ENCODE data around the gene PLCG1.

PLCG1 gene

DNA sequence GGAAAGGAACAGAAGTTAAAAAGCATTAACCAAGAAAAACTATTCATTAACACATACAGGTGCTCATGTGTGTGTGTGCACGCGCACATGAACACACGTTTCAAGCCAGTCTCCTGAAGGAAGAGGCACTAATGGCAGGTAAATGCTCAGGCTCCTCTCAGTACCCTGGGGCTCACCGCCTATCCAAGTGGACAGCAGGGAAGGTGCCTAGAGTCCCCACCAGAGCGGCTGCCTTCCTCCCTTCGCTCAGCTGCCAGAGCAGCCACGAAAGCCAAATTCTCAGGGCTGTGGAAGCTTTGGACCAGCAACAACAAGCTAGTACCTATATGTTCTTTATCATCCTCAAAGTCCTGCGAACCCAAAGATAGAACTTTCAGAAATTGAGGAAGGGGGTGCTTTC is 42.6 kb downstream of the PLCG1 start:
- DNase-seq (ENCODE audit: low read depth), result no peak

DNA sequence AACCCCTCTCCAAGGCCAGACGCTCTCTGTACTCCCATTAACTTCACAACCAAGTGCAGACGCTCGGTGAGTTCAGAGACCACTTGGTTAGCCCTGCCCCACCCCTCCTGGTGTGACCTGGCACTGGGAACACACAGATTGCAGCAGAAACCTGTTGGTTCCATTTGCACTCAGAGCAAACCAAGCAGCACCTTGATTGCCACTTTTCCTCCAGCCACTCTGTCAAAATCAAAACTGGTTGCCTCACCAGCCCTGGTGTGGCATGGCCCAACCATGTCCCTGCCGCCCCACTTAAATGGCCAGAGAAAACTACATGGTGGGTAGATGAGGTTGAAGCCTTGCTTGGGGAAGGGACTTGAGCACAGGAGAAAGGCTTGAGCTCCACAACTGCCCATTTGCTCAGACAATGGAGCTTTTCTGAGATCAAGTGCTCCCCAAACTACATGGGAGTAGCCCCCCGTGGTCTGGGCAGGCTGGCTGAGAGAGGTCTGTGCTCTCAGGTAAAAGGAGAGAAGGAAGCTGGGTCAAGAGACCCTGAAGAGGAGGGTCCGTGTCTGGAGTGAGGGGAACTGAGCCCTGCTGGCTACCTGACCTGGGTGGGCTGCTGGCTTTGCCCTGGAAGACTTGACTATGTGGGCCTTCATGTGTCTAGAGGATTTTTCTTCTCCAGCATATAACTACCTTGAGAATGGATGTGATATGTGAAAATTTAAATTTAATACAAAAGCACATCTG is 43.4 kb downstream of the PLCG1 start:
- no peak for DNase-seq (ENCODE audit: low read depth)

DNA sequence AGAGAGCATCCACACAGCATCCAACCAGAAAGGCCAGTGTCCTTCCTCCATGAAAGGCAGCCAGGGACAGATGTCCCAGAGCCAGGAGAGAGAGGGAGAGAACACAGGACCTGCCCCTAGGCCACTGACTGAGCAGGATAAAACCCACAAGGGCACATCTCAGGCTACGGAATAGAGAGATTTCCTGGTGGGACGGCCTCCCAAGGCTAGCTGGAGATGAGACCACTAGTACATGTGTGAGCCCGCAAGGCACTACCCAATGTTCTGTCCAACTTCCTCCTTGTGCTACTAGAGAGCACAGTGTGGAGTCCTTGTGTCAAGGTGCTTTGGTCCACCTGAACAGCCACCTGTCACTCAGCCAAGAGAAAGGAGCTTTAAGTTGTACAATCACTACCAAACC is 44.2 kb downstream of the PLCG1 start:
- no peak for DNase-seq (ENCODE audit: low read depth)

DNA sequence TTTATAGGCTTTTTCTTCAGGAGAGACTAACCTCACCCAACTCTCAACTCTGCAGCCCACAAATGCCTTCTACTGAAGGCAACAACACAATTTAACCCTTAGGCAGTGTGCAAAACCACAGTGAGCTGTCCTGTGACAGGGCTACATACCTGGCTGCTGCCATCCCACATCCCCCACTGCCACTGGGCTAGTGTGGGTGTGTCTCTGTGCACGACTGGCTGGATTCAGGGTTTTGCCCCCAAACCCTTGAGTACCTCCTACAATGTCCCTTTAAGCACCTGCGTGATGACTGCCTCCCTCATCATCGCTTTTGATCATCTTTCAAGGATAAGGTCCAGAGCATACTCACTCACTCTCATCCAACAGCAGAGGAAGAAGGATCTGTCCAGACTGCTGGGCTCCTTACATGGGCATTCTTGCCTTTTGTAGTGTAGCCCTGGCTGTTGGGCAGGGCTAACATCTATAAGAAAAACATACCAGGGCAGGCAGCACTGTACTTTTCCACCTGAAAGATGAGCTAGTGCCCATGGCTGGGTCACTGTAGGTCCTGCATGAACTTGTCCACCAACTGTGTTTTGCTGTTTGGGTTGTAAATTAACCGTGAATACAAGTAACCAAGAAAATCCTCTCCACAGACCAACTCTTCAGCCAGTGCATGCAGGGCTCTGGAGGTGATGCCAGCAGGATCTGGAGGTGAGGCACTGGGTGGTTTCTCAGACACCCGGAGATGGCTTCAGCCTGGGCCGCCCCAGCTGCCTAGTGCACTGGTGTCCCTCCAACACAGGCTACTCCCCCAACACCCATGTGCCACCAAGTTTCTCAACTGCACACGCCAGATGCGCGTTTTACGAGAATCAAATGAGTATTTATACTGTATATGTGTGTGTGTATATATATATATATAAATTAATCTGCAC is 45.2 kb downstream of the PLCG1 start:
- no peak for DNase-seq (ENCODE audit: low read depth)

DNA sequence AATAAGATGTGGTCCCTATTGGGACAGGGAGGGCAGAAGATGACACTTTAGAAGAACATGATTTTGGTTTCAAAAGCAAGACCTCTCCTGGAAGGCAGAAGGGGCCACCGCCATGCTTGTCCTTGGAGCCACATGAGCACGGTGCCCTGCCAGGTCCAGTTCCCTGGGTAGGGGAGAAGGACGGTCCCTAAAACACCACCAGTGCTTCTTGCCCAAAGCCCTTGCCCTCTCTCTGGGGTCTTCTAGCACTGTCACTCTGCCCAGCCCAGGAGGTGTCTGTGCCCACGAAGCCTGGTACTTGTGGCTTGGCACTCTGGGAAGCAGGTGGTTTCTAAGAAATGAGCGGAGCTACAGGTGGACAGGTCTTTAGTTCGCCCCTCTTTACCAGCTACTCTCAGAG is 46.0 kb downstream of the PLCG1 start:
- no peak for DNase-seq (ENCODE audit: low read depth)

DNA sequence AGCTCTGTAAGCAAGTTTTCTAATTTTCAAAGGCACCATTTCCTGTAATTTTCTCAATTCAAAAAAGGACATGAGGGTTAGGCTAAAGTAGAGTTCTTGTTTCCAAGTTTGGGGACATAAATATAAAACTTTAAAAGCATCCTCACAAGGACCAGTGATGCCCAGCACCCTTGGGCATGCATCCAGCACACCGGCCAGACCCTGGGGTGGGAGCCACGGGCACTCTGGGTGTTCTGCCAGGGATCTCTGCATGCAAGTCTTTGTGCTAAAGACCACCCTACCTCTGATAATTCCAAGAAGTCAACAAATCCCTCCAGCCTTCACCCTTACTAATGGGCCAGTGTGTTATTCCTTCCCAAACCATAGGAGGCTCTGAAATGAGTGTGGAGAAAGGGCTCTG is 46.5 kb downstream of the PLCG1 start:
- DNase-seq (ENCODE audit: low read depth), result no peak

DNA sequence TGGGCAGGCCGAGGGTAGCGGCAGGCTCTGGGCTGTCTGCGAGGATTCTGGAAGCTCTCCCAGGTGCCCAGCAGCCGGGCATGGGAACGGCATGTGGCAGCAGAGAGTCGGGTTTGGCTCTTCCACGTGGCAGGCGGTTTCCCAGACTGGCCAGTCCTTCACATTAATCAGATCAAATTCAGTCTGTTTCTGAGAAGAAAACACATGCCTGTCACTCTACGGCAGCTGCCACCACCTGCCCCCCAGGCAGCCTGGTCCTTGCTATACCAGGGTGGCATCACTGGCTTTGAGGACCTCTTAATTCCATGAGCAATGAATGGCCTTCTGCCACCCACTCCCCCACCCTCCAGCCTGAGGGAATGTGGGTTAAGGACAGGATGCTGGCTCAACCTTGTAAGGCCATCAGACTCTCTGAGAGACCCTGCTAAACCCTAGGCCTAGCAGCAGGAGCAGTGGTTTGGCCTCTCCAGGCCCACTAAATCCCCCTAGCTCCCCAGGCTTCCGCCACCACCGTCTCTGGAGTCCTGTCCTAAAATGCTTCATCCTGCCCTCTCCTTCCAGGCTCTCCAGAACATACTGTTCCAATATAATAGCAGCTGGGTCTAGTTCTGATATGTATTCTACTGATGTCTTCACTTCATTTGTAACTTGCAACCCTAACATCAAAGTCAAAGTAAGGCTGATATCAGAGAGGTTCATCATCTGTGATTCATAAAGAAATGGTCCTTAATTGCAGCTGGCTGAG is 47.8 kb downstream of the PLCG1 start:
- no peak for DNase-seq (ENCODE audit: low read depth)

DNA sequence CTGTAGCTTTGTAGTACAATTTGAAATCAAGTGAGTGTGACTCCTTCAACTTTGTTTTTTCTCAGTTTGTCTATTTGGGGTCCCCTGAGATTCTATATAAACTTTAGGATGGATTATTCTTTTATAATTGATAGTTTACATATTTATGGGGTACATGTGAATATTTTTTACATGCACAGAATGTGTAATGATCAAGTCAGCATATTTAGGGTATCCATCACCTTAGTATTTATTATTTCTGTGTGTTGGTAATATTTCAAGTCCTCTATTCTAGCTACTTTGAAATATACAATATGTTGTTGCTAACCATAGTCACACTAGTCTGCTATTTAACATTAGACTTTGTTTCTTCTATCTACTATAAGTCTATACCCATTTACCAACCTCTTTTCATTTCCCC is 50.3 kb downstream of the PLCG1 start:
- no peak for DNase-seq (ENCODE audit: low read depth)

DNA sequence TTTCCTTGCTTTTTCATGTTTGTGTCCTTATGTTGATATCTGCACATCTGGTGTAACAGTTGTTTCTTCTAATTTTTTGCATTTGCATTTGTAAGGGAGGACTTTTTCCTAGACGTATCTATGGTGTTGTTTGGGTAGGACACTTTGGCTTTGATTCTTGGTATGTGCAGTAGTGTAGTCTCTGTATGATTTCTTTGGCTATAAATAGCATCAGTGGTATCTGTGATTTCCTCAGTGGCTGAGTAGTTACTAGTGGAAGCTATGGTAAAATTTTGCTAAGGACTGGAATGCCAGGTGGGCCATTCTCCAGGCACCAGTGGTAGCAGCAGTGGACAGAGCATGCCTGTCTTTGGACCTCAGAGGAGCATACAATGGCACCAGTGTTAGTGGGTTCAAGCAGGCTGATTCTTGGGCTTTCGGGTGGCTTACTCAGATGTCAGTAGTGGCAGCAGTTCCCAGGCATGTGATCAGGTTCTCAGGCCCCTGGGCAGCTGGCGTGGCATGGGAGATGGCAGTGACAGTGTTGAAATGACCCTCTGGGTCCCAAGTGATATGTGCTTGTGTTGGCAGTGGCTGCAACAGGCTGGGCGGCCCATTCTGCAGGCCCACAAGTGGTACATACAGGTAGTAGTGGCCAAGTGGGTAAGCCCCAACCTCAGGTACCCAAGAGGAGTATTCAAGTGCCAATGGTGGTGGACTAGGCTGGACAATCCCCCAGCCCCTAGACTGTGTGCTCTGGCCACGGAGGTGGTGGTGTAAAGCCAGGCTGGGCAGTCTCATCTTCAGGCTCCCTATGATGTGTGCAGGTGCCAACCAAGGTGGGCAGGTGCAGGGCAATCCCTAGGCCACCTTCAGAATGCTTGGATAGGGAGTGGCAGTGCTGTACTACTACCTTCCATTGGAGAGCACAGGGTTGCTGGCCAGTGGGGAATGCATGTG is 54.5 kb downstream of the PLCG1 start:
- no peak for DNase-seq (ENCODE audit: low read depth)

DNA sequence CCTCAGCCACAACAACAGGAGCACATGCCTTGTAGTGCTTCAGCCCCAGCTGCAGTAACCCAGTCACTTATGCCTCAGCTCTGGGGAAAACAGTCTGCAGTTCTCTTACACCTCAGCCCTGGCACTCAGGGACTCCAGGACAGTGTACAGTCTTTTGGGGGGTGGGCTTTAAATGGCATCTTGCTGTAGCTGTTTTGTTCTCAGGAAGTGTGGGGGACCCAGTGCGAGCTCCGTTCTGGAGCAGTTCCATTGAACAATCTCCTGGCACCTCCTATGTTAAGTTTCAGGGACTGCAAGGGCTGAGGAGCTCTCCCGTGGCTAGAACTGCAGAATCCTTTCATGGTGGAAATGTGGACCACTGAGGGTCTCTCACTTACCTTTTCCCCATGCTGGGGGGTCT is 55.2 kb downstream of the PLCG1 start:
- DNase-seq (ENCODE audit: low read depth), result no peak

DNA sequence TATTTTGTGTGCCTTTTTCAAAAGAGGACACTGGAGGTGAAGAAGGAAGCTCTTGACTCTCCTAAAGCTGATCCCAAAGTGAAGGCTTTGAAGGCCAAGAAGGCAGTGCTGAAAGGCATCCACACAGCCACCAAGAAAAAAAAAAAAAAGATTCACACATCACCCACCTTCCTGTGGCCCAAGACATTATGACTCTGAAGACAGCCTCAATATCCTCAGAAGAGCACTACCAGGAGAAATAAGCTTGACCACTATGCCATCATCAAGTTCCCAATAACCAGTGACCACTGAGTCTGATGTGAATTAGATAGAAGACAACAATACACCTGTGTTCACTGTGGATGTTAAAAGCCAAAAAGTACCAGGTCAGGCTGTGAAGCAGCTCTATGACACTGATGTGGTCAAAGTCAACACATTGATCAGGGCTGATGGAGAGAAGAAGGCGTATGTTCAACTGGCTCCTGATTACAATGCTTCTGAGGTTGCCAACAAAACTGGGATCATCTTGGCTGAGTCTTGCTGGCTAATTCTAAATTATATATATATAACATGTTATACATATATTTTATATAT is 59.4 kb downstream of the PLCG1 start:
- no peak for DNase-seq (ENCODE audit: low read depth)

DNA sequence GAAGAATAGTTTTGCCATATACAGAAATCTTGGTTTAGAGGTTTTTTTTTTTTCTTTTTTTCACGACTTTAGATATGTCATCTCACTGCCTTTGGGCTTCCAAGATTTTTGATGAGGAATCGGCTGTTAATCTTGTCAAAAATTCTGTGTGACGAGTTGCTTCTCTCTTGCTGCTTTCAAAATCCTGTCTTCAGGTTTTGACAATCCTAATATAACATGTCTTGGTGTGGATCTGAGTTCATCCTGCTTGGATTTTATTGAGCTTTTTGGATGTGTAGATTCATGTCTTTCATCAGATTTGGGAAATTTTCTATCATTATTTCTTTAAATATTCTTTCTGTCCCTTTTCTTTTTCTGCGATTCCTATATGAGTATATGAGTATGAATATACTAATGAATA is 61.1 kb downstream of the PLCG1 start:
- DNase-seq (ENCODE audit: low read depth), result no peak

DNA sequence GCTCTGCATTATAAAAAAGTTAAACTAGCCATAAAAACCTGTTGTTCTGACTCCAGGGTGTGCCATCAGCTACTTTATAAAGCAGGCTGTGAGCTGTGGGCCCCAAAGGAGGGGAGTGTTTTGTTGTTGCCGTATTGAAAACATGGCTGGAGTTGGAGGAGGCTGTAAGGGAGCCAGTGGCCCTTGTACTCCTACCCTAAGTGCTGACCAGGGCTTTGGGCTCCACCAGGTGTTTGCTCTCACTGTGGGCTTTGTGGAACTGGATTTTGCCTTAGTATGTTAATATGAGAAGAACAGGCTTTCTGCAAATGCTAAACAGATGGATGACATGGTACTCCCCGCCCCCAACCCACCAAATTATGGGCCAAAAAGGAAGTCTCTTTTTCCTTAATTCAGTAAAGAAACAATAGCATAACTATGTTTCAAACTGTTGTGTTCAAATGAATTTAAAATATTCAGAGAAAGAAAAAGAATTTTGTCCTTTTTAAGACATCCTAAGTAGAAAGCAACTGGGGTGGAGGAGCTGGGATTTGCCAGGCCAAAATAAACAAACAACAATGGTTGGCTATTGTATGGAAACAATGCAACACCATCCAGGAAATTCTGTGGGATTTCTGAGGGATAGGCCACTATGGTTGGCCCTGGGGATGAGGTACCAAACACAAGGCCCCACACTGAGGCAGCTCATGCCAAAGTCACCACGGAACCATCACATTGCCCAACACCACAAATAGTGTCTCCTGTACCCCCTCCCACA is 63.3 kb downstream of the PLCG1 start:
- DNase-seq (ENCODE audit: low read depth), result no peak

DNA sequence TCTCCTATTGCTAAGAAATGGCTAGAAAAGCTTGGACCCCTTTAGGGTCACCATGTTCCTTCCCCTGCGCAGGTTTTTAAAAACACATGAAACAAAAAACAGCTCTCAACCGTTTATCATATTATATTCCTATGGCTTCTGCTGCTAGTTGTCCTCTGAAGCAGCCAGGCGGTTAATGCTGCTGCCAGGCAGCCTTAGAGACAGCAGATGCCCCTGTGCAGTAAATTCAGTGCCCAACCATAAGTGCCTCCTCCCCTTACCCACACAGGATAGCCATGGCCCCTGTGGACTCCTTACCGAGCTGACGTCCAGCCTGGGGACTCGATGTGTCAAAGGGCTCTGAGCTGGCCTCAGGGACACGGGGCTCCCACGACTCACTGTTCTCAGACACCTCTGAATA is 64.4 kb downstream of the PLCG1 start:
- no peak for DNase-seq (ENCODE audit: low read depth)

DNA sequence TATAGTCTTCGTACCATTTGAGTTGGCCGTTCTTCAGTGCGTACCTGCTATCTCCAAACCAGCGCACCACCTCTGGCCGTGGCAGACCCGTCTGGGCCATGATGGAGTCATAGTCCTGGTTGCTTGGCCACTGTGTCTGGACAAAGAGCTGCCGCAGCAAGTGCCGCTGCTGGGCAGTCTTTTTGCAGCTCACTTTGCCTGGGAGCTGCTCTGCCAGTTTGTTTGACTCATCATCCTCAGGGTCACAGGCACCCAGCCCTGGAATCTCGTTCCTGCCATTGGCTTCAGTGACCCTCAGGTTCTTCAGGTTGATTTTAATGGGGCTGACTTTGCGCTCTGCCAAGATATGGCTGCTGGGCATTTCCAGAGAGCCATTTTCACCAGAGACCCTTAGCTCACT is 65.1 kb downstream of the PLCG1 start:
- DNase-seq (ENCODE audit: low read depth), result no peak

DNA sequence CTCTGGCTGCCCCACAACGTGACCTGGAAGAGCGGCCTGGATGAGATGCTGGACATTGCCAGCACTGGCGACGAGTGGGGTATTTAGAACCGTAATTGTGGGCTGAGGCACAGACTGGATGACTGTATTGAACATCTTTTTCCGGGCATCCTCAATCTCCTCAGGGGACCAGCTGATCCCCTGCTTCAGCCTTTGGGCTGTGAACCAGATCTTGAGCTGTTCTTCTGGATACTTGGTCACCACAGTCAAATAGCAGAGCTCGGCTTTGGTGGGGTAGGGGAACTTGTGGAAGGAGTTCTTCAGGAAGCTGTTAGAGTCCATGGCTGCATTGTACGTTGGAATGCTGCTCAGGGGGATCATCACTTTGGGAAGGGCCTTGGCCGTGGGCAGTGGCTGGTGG is 66.3 kb downstream of the PLCG1 start:
- DNase-seq (ENCODE audit: low read depth), result no peak

DNA sequence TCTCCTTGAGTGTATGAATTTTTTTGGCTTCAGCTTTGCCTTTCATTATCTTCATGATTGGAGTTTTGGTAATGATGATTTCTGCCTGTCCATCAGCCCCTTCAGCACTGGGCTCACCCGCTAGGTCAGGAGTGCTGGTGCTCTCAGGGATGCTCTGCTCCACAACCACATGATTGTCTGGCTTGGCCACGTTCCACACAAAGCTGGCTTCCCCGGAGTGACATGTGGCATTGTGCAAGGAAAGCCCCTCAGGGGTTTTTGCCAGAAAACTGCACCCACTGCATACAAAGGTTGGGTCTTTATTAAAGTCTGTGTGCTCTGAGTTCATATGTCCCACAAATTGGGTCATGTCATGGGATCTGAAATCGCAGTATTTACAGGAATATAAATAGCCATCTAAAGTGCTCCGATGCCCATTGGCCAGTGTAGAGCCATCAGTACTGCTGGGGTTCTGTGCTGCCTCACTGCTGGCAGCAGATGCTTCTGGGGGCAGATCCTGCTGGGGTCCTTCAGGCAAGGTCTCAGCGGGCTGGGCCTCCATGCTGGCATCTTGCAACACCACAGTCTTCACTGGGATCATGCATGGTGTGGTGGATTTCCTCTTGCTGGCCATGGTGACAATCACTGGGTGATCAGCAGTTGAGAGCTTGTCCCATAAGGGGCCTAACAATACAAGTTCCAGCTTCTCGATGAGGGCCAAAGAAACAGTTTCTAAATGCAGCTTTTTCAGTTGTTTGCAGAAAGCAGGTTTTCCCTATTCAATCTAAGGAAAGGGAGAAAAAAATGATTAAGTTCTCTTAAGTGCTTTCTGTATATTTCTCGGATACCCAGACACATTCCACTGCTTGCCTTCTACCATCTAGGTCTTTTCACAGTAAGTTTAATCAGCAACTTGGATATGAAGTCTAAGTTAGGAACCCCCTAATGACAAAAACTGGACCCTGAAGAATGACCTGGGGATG is 67.2 kb downstream of the PLCG1 start:
- no peak for DNase-seq (ENCODE audit: low read depth)

DNA sequence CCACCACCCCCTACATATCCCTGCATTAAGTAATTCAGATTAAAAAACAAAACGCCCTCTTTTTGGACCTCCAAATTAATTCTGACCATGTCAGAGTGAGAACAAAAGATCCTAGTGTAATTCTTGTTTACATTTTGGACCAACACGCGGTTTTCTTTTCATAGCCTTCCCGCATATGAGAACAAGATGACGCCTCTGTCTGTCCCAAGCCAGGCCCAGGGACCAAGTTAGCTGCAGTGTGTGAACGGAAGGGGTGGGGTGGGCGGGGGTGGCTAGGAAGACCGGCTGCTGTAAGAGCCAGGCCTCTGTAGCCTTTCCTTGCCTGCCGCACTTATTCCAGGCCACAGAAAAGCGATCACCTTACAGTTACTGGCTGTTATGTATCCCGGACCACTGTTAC is 68.0 kb downstream of the PLCG1 start:
- DNase-seq (ENCODE audit: low read depth), result no peak

DNA sequence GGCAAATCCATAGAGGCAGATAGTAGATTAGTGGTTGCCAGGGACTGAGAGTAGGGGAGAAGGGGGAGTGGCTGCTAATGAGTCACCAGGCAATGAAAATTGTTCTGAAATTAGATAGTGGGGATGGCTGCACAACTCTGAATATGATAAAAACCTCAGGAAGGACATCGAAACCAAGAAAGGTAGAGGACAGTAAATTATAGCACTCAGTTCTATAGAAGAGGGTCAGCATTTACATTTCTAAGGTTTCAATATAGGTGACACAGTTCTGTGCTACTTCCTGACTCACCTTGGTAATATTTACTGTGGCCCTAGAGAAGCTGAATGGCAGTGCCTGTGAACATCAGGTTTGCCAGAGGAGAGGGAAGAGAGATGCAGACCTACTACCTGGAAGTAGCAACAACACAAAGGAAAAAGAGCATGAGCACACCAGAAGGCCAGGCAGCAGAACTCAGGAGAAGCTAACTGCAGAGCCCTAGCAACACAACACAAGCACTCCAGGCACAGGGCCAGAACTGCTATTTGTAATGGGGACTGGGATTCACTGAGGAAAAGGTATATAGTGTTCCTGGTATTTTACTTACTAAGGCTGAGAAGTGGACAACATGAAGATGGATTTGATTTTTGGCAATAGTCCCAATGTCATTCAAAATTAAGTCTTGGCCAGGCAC is 75.9 kb downstream of the PLCG1 start:
- DNase-seq (ENCODE audit: low read depth), result peak; percentile 55
